Osteoblast (primary cell): ENCODE results near the gene BIRC6. TPM values are rescaled to one million over a fixed set of nuclear protein-coding genes. Genes with fewer than 3 reads are reported as not detected.

ENCODE experiments used
- DNase-seq: peaks from one replicate; pipeline ENCODE4 v3.0.0; 2011; ENCODE audit warnings: low spot score, mixed read lengths; ENCODE audit not compliant: insufficient read length; ENCODE audit errors: missing footprints
- H2AFZ ChIP-seq: 2 replicates; pipeline ENCODE4 v1.6.0; 2011; ENCODE audit warnings: mild to moderate bottlenecking, low read length
- H3K27ac ChIP-seq: 2 replicates; pipeline ENCODE4 v1.5.1; 2011; ENCODE audit warnings: mild to moderate bottlenecking, low read depth, low read length, moderate library complexity
- H3K27me3 ChIP-seq: 2 replicates; pipeline ENCODE4 v1.6.0; 2012; ENCODE audit warnings: mild to moderate bottlenecking, control low read depth, inconsistent platforms, low read length, moderate library complexity; ENCODE audit not compliant: insufficient read depth
- H3K36me3 ChIP-seq: 2 replicates; pipeline ENCODE4 v1.5.1; 2011; ENCODE audit warnings: mild to moderate bottlenecking, low read length, control low read depth, moderate library complexity; ENCODE audit not compliant: insufficient read depth
- H3K4me1 ChIP-seq: 2 replicates; pipeline ENCODE4 v1.5.1; 2011; ENCODE audit warnings: mild to moderate bottlenecking, low read length, control low read depth, moderate library complexity; ENCODE audit not compliant: insufficient read depth
- H3K4me2 ChIP-seq: 2 replicates; pipeline ENCODE4 v1.6.0; 2011; ENCODE audit warnings: mild to moderate bottlenecking, low read length; ENCODE audit not compliant: insufficient read depth
- H3K4me3 ChIP-seq: fragments of 200-600 bp; sonication (generic); 3 replicates; pipeline ENCODE4 v1.5.1; 2012; ENCODE audit warnings: mild to moderate bottlenecking, low read length, inconsistent platforms; ENCODE audit not compliant: insufficient read depth
- H3K79me2 ChIP-seq: 2 replicates; pipeline ENCODE4 v1.6.0; 2012; ENCODE audit warnings: mild to moderate bottlenecking, low read length, control low read depth, inconsistent platforms; ENCODE audit not compliant: insufficient read depth
- H3K9me3 ChIP-seq: 2 replicates; pipeline ENCODE4 v1.5.1; 2011; ENCODE audit warnings: low read depth, low read length, control low read depth
- H4K20me1 ChIP-seq: 2 replicates; pipeline ENCODE4 v1.6.0; 2012; ENCODE audit warnings: mild to moderate bottlenecking, low read length, control low read depth; ENCODE audit not compliant: insufficient read depth
- total RNA-seq: library from RNA; depleted of rRNA; stranded (reverse); fragments of >200 nt; gene quantifications from 2 replicates; pipeline ENCODE4 v1.2.3, GENCODE V29; 2012
- TF ChIP-seq, protein P1 (sequence below): IDR thresholded peaks from 2 replicates; pipeline ENCODE4 v1.5.1; 2011; ENCODE audit warnings: mild to moderate bottlenecking, low read depth, low read length, moderate library complexity; ENCODE audit errors: extremely low read depth

BIRC6 gene
- total RNA-seq, 1 donor = 144 TPM

DNA sequence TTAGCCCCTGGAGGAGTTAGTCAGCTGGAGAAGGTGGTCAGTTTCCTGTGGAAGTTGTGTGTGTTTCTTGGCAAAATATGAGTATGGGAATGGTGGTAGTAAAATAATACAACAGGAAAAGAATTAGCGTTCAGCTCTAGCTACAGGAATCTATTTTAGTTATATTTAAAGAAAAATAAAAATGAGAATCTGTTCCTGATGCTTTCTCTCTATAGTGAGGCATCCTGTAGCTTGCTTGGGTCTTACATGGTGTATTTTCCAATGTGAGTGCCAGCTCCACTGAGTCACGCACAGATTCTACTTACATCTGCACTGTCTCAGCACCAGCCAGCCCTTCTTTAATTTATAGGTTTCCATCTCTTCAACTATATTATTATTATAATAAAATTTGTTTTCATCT lies 132.2 kb downstream of the BIRC6 start:
- H3K4me2 ChIP-seq = no peak overlapping the region
- TF ChIP-seq, protein P1, sequence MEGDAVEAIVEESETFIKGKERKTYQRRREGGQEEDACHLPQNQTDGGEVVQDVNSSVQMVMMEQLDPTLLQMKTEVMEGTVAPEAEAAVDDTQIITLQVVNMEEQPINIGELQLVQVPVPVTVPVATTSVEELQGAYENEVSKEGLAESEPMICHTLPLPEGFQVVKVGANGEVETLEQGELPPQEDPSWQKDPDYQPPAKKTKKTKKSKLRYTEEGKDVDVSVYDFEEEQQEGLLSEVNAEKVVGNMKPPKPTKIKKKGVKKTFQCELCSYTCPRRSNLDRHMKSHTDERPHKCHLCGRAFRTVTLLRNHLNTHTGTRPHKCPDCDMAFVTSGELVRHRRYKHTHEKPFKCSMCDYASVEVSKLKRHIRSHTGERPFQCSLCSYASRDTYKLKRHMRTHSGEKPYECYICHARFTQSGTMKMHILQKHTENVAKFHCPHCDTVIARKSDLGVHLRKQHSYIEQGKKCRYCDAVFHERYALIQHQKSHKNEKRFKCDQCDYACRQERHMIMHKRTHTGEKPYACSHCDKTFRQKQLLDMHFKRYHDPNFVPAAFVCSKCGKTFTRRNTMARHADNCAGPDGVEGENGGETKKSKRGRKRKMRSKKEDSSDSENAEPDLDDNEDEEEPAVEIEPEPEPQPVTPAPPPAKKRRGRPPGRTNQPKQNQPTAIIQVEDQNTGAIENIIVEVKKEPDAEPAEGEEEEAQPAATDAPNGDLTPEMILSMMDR = no peak
- H3K27me3 ChIP-seq = no peaks in the 10 kb centered on the region
- H3K27ac ChIP-seq = peak overlapping the region; percentile 10
- no peak for DNase-seq
- no peaks in the 10 kb centered on the region for H4K20me1 ChIP-seq
- no peak overlapping the region for H3K4me3 ChIP-seq
- H3K9me3 ChIP-seq = no peaks in the 10 kb centered on the region
- H3K36me3 ChIP-seq = peaks cover 20% of the 10 kb centered on the region
- H2AFZ ChIP-seq = no peak overlapping the region
- peaks cover 19% of the 10 kb centered on the region for H3K4me1 ChIP-seq
- peaks cover 6% of the 10 kb centered on the region for H3K79me2 ChIP-seq

DNA sequence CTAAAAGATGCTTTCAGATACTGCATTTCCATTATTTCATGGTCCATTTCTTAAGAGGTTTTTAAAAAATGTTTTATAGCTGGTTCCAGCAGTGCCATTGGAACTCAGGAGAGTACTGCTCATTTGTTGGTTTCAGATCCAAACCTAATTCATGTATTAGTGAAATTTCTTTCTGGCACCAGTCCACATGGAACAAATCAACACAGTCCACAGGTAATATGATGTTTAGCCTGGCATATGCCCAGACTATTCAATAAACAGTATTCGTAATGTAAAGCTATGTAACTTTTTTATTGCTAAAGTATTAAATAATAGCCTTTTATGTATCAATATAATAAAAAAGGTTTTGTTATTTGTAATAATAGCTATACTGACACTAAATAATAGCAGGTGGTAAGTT lies 134.5 kb downstream of the BIRC6 start:
- Histone ChIP-seq H3K4me3 (no peak overlapping the region), H3K9me3 (no peaks in the 10 kb centered on the region), H3K4me2 (no peak overlapping the region), H3K27ac (no peak overlapping the region), H4K20me1 (no peaks in the 10 kb centered on the region), H2AFZ (no peak overlapping the region), H3K27me3 (no peaks in the 10 kb centered on the region), H3K36me3 (peaks cover 21% of the 10 kb centered on the region), H3K79me2 (peaks cover 11% of the 10 kb centered on the region), H3K4me1 (peaks cover 7% of the 10 kb centered on the region)
- TF ChIP-seq, protein P1 = no peak
- DNase-seq = no peak

DNA sequence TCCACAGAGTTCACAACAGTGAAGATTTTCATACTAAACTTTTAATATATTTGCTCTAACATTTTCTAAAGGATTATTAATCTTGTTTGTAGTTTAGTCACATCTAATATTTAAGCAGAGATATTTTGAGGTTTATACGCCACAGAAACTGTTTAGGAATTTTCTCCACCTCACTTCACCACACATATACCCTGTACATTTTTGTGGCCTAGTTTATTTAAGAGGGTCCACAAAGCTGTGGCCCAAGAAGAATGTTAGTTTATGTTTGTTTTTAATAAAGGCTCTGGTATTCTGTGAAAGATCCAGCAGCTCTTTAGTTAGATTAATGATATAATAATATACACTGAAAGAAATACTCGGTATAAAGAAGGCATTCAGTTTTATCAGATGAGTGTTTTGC lies 138.3 kb downstream of the BIRC6 start:
- Histone ChIP-seq H3K79me2 (peaks cover 13% of the 10 kb centered on the region), H3K4me3 (no peak overlapping the region), H3K27me3 (no peaks in the 10 kb centered on the region), H3K36me3 (peaks cover 31% of the 10 kb centered on the region), H3K27ac (no peak overlapping the region), H2AFZ (no peak overlapping the region), H3K4me2 (no peak overlapping the region), H4K20me1 (no peaks in the 10 kb centered on the region), H3K4me1 (no peaks in the 10 kb centered on the region), H3K9me3 (no peaks in the 10 kb centered on the region)
- no peak for DNase-seq
- TF ChIP-seq, protein P1 = no peak

DNA sequence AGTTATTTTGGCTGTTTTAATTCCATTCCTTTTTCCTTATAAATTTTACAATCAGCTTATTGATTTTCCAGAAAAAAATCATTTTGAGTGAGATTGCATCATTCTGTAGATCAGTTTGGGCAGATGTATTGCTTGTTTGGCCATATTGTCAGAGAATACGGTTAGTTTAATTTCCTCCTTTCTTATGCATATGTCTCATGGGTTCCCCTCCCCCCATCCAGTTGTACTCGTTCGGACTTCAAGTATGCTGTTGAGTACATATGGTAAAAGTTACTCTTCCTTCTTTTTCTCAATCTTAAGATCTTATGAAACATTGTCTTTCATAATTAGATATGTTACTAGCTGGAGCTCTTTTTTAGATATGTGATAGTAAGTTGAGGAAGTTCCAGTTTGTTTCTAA lies 139.8 kb downstream of the BIRC6 start:
- no peaks in the 10 kb centered on the region for H4K20me1 ChIP-seq
- H3K79me2 ChIP-seq = peaks cover 8% of the 10 kb centered on the region
- H3K36me3 ChIP-seq = peaks cover 37% of the 10 kb centered on the region
- H2AFZ ChIP-seq = no peak overlapping the region
- no peak for DNase-seq
- H3K4me2 ChIP-seq = no peak overlapping the region
- H3K27me3 ChIP-seq = no peaks in the 10 kb centered on the region
- no peak overlapping the region for H3K27ac ChIP-seq
- H3K9me3 ChIP-seq = no peaks in the 10 kb centered on the region
- no peaks in the 10 kb centered on the region for H3K4me1 ChIP-seq
- H3K4me3 ChIP-seq = no peak overlapping the region
- TF ChIP-seq, protein P1 = no peak
